ENCODE data around the gene ETF1. TPM values are rescaled to one million over a fixed set of nuclear protein-coding genes. Genes with fewer than 3 reads are reported as not detected.

The ETF1 gene
- total RNA-seq, 2 donors from 2014 or later = 106 to 109 TPM

- Mint-ChIP-seq H3K36me3 (ENCODE audit: low read depth) (peaks cover 35% of the 10 kb centered on the region), H3K27me3 (ENCODE audit: insufficient read depth) (no peaks in the 10 kb centered on the region), H3K9me3 (no peaks in the 10 kb centered on the region), H3K4me1 (peaks cover 8% of the 10 kb centered on the region), H3K4me3 (no peak overlapping the region), H3K27ac (no peak overlapping the region)
- DNase-seq = no peak
- Histone ChIP-seq H3K4me1 (ENCODE audit: control insufficient read depth, insufficient read depth, low read length) (no peaks in the 10 kb centered on the region), H3K36me3 (ENCODE audit: control insufficient read depth, insufficient read depth, low read length) (peaks cover 50% of the 10 kb centered on the region), H3K9me3 (ENCODE audit: control insufficient read depth, low read length) (no peaks in the 10 kb centered on the region), H3K27me3 (ENCODE audit: control insufficient read depth, insufficient read depth, low read length, poor library complexity, severe bottlenecking) (no peaks in the 10 kb centered on the region), H3K4me3 (ENCODE audit: low read length) (no peak overlapping the region), H3K27ac (ENCODE audit: low read depth, low read length) (no peak overlapping the region), H3K9ac (ENCODE audit: extremely low read depth, low read length, poor library complexity, severe bottlenecking) (no peak overlapping the region)
- WGBS, 2 experiments (ENCODE audit: insufficient coverage in 1 of 2, insufficient read length in 1 of 2) = 100% methylated on average over 1 of the region's 1 CpG; no CpG with 5 or more reads in 1 of the 2 experiments
- TF ChIP-seq CTCF (conservative IDR thresholded peaks at IDR 0.05) = no peak
Measured at GRCh38 chr5:138520971-138521370, 22.1 kb downstream of the ETF1 start.

GRCh38 chr5:138517437-138517836, 25.6 kb downstream of the ETF1 start:
- H3K27ac ChIP-seq (ENCODE audit: low read depth, low read length) = no peak overlapping the region
- H3K9me3 ChIP-seq (ENCODE audit: control insufficient read depth, low read length) = no peaks in the 10 kb centered on the region
- WGBS, 2 experiments (ENCODE audit: insufficient coverage in 1 of 2, insufficient read length in 1 of 2) = 97 to 100% methylated on average over 3 to 4 of the region's 4 CpGs
- Mint-ChIP-seq H3K4me1 (peaks cover 5% of the 10 kb centered on the region), H3K9me3 (no peaks in the 10 kb centered on the region), H3K27ac (no peak overlapping the region), H3K4me3 (no peak overlapping the region), H3K36me3 (ENCODE audit: low read depth) (peaks cover 64% of the 10 kb centered on the region), H3K27me3 (ENCODE audit: insufficient read depth) (no peaks in the 10 kb centered on the region)
- H3K9ac ChIP-seq (ENCODE audit: extremely low read depth, low read length, poor library complexity, severe bottlenecking) = no peak overlapping the region
- H3K27me3 ChIP-seq (ENCODE audit: control insufficient read depth, insufficient read depth, low read length, poor library complexity, severe bottlenecking) = no peaks in the 10 kb centered on the region
- TF ChIP-seq CTCF (conservative IDR thresholded peaks at IDR 0.05) = no peak
- no peaks in the 10 kb centered on the region for H3K4me1 ChIP-seq (ENCODE audit: control insufficient read depth, insufficient read depth, low read length)
- DNase-seq = no peak
- no peak overlapping the region for H3K4me3 ChIP-seq (ENCODE audit: low read length)
- H3K36me3 ChIP-seq (ENCODE audit: control insufficient read depth, insufficient read depth, low read length) = peaks cover 75% of the 10 kb centered on the region

- Histone ChIP-seq H3K36me3 (ENCODE audit: control insufficient read depth, insufficient read depth, low read length) (peaks cover 84% of the 10 kb centered on the region), H3K27ac (ENCODE audit: low read depth, low read length) (no peak overlapping the region), H3K4me1 (ENCODE audit: control insufficient read depth, insufficient read depth, low read length) (peaks cover 2% of the 10 kb centered on the region), H3K4me3 (ENCODE audit: low read length) (no peak overlapping the region), H3K9ac (ENCODE audit: extremely low read depth, low read length, poor library complexity, severe bottlenecking) (no peak overlapping the region), H3K9me3 (ENCODE audit: control insufficient read depth, low read length) (no peaks in the 10 kb centered on the region), H3K27me3 (ENCODE audit: control insufficient read depth, insufficient read depth, low read length, poor library complexity, severe bottlenecking) (no peaks in the 10 kb centered on the region)
- H3K36me3 Mint-ChIP-seq (ENCODE audit: low read depth) = peaks cover 78% of the 10 kb centered on the region
- DNase-seq = no peak
- 92 to 100% methylated on average over 1 to 3 of the region's 3 CpGs for WGBS, 2 experiments (ENCODE audit: insufficient coverage in 1 of 2, insufficient read length in 1 of 2)
- TF ChIP-seq CTCF (conservative IDR thresholded peaks at IDR 0.05) = no peak
- no peak overlapping the region for H3K27ac Mint-ChIP-seq
- no peaks in the 10 kb centered on the region for H3K27me3 Mint-ChIP-seq (ENCODE audit: insufficient read depth)
- H3K9me3 Mint-ChIP-seq = no peaks in the 10 kb centered on the region
- H3K4me1 Mint-ChIP-seq = peaks cover 5% of the 10 kb centered on the region
- no peak overlapping the region for H3K4me3 Mint-ChIP-seq
Measured at GRCh38 chr5:138515556-138516245, 27.3 kb downstream of the ETF1 start.

Data from endodermal cell (in vitro differentiated cells).